Skeletal muscle tissue (tissue), 2 donors: Measurements from ENCODE around the gene CREBRF. TPM values are rescaled to one million over a fixed set of nuclear protein-coding genes. Genes with fewer than 3 reads are reported as not detected.
A peak's percentile ranks its signal among the peaks of the same experiment; 100 is the strongest.

ENCODE experiments used
- small RNA-seq: library from RNA; depleted of rRNA; stranded (forward); fragments of <200 nt; gene quantifications from one replicate; pipeline ENCODE3, GENCODE V24; 2014
- total RNA-seq: library from RNA; depleted of rRNA; stranded (reverse); fragments of >200 nt; gene quantifications from one replicate; pipeline ENCODE4 v1.2.3, GENCODE V29; 2014

CREBRF gene
- total RNA-seq, 1 donor from 2014 or later: 12.0 TPM

Small RNA genes lying within 50 kb of the gene (small RNA-seq; reads per million reads assigned to genes)
- not detected for gene RF00019
- gene SNORA74B: 9.5 reads per million, percentile 92 among the genes with 10 or more reads in this experiment

Other genes with a start within 250 kb of the CREBRF start
- gene ERGIC1, start 222.1 kb upstream of the CREBRF start, total RNA-seq: 46.4 TPM
- gene RPL26L1, start 96.9 kb upstream of the CREBRF start, total RNA-seq: 11.5 TPM
- gene ATP6V0E1, start 72.6 kb upstream of the CREBRF start, total RNA-seq: 91.3 TPM
- 15.7 TPM for gene BNIP1, start 88.2 kb downstream of the CREBRF start, total RNA-seq
- gene NKX2-5, start 178.9 kb downstream of the CREBRF start, total RNA-seq: 0.52 TPM